ENCODE data around the gene COPB1.

Gene COPB1

GRCh38 chr11:14435717-14436512, 63.7 kb downstream of the COPB1 start:
- DNase-seq (ENCODE audit: low spot score): no peak

- no peak for DNase-seq (ENCODE audit: low spot score)
These were observed 74.0 kb downstream of the COPB1 start for GRCh38 chr11:14425621-14426020.

GRCh38 chr11:14424096-14424495, 75.5 kb downstream of the COPB1 start:
- DNase-seq (ENCODE audit: low spot score): peak; percentile 52

- no peak for DNase-seq (ENCODE audit: low spot score)
These were observed 76.0 kb downstream of the COPB1 start for GRCh38 chr11:14423633-14424032.

- DNase-seq (ENCODE audit: low spot score): no peak
These were observed 76.8 kb downstream of the COPB1 start for GRCh38 chr11:14422814-14423182.

GRCh38 chr11:14422052-14422813, 77.4 kb downstream of the COPB1 start:
- peak; percentile 97 for DNase-seq (ENCODE audit: low spot score)

- no peak for DNase-seq (ENCODE audit: low spot score)
These were observed 79.4 kb downstream of the COPB1 start for GRCh38 chr11:14420223-14420622.

GRCh38 chr11:14418801-14419417, 80.7 kb downstream of the COPB1 start:
- no peak for DNase-seq (ENCODE audit: low spot score)

GRCh38 chr11:14417617-14418374, 81.8 kb downstream of the COPB1 start:
- no peak for DNase-seq (ENCODE audit: low spot score)

GRCh38 chr11:14417186-14417585, 82.4 kb downstream of the COPB1 start:
- DNase-seq (ENCODE audit: low spot score): no peak

GRCh38 chr11:14414470-14415461, 84.8 kb downstream of the COPB1 start:
- no peak for DNase-seq (ENCODE audit: low spot score)

- no peak for DNase-seq (ENCODE audit: low spot score)
These were observed 86.1 kb downstream of the COPB1 start for GRCh38 chr11:14413307-14414069.

GRCh38 chr11:14411818-14412217, 87.8 kb downstream of the COPB1 start:
- peak; percentile 84 for DNase-seq (ENCODE audit: low spot score)

GRCh38 chr11:14409891-14410290, 89.7 kb downstream of the COPB1 start:
- no peak for DNase-seq (ENCODE audit: low spot score)

GRCh38 chr11:14408612-14409011, 91.0 kb downstream of the COPB1 start:
- no peak for DNase-seq (ENCODE audit: low spot score)

All from AG08395 (cell line).